Stimulated activated CD8-positive, alpha-beta memory T cell treated with anti-CD3 and anti-CD28 coated beads, Interleukin-2, amount 100 ng/mL, for 1 hour (primary cell): Measurements from ENCODE around the gene PPP2R5C.

Source experiments
- DNase-seq, 2 donors: peaks; one replicate each; pipeline ENCODE4 v3.0.0-alpha.2; 2020; ENCODE audit warnings: low read depth in 2 of 2

The PPP2R5C gene

DNA sequence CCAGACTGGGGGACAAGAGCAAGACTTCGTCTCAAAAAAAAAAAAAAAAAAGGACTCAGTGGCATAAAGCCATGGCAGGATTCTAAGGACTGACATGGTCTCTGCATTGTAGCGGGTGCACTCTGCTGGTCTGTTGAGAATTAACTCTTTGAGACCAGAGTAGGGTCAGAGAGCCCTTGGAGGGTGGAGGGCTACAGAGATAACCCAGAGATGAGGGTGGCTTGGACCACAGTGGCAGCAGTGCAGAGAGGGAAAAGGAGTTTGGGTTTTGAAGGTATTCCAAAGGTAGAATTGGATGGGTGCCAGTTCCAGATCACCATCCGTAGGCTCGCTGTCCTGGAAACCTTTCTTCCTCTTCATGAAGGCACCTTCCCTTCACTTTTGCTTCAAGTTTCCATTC, 188.6 kb downstream of the PPP2R5C start:
- no peak for DNase-seq

DNA sequence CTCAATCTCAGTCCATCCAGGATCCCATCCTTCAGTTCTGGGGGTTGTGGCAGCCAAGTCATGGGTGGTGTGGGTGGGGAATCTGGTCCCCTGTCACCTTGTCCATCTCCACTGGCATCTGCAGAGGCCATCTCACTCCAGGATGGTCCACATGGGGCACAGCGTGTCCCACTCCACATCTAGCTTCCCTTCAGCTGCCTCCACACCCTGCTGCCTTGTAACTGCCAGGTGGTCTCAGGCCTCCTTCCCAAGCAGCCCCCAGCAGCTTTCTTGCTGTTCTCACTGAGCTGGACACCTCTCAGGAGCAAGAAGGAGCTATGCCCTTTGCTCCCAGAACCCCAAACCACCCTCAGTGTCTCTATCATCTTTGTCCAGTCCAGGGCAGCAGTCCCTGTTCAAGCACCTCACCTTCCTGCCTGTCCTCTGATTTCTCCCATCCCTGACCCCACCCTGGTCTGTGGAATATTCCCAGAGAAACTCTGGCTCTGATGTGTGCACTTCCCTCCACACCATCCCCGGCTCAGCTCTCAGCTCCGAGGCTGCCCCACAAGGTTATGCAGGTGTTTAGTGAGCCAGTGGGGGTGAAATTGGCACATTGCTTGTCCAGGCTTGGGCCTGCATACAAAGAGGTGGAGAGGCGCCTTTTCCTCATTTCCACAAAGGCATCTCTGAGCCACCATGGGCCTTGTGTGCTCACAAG, 189.2 kb downstream of the PPP2R5C start:
- DNase-seq = no peak

- DNase-seq = no peak
Measured at GRCh38 chr14:101953151-101953550, 191.6 kb downstream of the PPP2R5C start.

- DNase-seq = no peak
Measured at GRCh38 chr14:101954501-101954900, 193.0 kb downstream of the PPP2R5C start.

- no peak for DNase-seq
Measured at GRCh38 chr14:101955695-101956161, 194.2 kb downstream of the PPP2R5C start.

DNA sequence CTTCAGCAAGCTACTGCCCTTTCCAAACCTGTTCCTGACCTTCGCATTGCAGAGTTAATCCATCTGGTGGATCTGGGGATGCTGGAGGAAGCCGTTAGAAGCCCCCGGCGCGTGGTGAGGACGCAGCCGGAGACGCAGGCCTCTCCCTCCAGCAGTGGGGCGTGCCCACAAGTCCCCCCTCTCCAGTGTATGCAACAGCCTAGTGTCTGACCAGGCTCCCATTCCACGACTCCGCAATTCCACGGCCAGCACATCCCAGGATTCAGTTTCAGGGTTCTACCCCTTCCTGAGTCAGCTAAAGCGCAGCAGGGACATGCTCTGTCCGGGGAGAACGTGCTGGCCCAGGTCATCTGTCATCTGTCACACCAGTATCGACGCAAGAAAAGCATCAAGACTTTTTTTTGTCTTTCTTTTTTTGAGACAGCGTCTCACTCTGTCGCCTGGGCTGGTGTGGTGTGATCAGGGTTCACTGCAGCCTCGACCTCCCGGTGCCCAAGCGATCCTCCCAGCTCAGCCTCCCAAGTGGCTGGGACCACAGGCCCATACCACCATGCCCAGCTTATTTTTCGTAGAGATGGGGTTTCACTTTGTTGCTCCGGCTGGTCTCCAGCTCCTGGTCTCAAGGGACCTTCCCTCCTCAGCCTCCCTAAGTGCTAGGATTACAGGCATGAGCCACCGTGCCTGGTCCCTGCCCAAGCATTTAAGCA, 194.8 kb downstream of the PPP2R5C start:
- no peak for DNase-seq

- no peak for DNase-seq
Measured at GRCh38 chr14:101957406-101958234, 196.1 kb downstream of the PPP2R5C start.

- no peak for DNase-seq
Measured at GRCh38 chr14:101958418-101959180, 197.1 kb downstream of the PPP2R5C start.

DNA sequence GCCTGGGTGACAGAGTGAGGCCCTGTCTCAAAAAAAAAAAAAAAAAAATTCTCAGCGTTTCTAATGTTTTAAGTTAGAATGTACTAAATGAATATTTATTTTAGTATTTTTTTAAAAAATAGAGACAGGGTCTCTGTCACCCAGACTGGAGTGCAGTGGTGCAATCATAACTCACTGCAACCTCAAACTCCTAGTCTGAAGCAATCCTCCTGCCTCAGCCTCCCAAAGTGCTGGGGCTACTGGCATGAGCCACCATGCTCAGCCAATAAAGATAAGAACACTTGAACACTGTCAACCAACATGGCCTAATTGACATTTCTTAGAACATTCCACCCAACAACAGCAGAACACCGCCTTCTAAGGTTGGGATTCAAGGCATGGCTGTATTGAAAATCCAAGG, 197.8 kb downstream of the PPP2R5C start:
- DNase-seq = no peak

DNA sequence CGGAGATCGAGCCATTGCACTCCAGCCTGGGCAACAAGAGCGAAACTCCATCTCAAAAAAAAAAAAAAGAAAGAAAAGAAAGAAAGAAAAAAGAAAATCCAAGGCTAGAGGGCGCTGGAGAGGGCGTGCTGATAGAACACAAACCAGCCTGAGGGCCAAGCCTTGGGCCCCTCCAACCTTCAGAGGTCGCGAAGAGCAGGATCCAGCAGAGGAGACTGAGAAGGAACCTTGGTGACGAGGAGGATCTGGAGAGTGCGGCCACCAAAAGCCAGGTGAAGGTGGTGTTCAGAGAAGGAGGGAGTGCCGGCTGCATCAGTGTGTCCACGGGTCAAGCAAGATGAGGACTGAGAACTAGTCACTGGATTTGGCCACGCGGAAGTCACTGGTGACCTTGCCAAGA, 198.7 kb downstream of the PPP2R5C start:
- no peak for DNase-seq

DNA sequence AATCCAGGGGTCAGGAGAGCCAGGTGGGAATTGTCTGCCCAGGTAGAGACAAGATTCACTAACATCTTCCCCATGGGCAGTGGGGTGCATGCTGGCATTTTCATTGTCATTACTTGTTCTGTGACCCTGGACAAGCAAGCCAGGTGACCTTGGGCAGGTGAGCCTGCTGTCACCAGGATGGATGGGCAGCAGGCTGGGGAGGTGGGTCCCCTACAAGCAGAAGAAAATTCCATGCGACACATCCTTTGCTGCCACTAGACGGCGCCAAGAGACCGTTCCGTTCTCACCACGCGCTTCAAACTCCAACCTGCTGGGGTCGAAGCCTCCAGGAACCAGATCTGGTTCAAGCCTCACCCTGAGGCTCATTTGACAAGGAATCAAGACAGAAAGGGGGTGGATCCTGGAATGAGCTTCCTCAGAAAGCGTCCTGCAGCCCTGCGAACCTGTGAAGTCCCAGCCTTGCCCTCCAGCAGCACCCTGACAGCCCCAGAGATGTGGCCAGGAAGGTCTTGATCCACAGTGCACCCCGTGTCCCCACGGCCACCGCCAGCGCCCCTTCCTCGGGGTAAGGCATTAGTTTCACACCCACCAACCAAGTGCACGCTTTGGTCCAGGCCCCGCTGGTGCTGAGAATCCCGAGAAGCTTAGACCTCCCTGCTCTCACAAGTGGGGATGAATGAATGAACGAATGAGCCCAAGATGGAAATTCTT, 199.7 kb downstream of the PPP2R5C start:
- peak; percentile 41 to 53 for DNase-seq

DNA sequence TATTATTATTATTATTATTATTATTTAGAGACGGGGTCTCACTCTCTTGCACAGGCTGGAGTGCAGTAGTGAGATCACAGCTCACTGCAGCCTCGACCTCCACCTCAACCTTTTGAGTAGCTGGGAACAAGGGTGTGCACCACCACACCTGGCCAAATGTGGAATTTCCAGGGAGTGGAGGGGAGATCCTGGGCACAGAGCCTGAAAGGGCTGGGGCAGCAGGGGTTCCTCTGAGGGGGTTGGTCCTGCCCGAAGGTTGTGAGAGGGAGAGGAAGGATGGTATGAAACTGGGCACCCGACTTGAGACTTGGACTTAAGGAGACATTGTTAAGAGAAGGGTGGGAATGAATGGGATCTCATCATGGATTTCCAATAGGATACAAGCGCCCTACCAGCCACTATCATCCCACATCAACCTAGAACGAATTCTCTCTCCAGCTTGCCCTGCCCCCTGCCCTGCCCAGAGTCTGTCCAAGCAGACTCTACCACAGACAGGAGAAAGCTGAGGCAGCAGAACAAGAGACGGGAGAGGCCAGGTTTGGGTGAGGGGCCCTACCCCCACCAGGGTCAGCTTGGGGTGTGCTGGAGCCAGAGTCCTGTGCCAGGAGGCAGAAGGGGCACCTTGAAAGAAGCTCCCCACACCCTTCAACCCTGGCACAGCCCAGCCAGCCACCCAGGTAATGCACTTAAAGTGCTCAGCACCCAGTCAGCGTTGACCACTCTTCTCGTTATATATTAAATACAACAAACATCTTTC, 200.4 kb downstream of the PPP2R5C start:
- DNase-seq = no peak

- no peak for DNase-seq
Measured at GRCh38 chr14:101962503-101962874, 201.0 kb downstream of the PPP2R5C start.

GRCh38 chr14:101963052-101963451, 201.5 kb downstream of the PPP2R5C start:
- no peak for DNase-seq

DNA sequence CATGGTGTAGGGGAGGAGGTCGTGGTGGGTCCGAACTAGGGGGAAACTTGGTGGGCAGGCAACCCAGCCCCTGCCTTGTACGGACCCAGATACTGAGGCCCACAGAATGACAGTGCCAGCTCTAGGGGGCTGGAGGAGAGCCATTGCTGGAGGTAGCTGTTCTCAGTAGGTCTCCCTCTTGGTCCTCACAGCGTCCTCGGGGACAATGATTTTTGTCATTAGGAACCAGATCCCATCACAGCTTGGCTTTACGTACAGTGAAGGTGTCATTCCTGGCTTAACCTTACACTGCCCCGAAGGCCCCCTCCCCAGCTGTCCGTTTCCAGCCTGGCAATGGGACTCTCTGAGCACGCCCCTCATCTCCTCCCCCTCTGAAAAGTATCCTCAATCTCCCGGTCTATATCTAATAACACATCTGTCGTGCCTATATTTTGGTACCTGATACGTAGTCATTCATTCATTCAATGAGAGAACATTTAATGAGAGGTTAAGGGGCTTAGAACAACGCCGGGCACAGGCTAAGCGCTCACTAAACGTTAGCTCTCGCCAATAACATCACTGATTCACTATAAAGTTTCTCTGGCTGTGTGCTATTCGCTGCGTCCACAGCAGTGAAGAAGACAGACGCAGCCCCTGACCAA, 202.3 kb downstream of the PPP2R5C start:
- DNase-seq = no peak

- DNase-seq = peak; percentile 74 to 78
Measured at GRCh38 chr14:101964297-101965180, 203.0 kb downstream of the PPP2R5C start, which contains the start of gene DYNC1H1. TSS of gene DYNC1H1 (plus strand) at chr14:101964573. CDS start at chr14:101964692, 119 bp downstream.

GRCh38 chr14:101965181-101965544, 203.7 kb downstream of the PPP2R5C start:
- DNase-seq = peak; percentile 27 to 28
